CD4-positive, alpha-beta T cell treated with Interleukin-15 for 1 hour (primary cell): ENCODE measurements around the gene LRSAM1.

Source experiments
- DNase-seq: peaks from one replicate; pipeline ENCODE4 v3.0.0-alpha.2; 2020

LRSAM1 gene

DNA sequence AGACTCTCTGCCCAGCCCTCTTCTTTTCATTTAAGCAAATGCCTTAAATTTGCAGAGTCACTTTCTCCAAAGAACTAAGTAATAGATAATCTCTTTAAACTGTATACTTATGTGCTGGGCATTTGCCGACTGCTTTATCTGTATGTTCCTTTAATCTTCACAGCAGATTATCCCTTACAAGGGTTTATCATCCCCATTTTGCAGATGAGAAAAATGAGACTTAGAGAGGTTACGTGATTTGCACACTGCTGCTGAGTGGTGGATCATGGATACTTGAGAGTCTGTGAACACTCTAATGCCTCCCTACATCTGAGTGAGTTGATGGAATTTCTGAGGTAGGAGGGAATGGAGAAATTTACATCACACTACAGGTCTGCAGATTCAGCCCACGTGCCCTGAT lies 23.0 kb upstream of the LRSAM1 start:
- no peak for DNase-seq

- no peak for DNase-seq
Measured at GRCh38 chr9:127430415-127430814, 20.9 kb upstream of the LRSAM1 start.

GRCh38 chr9:127437497-127438264 lies 13.6 kb upstream of the LRSAM1 start:
- DNase-seq = peak; percentile 31

DNA sequence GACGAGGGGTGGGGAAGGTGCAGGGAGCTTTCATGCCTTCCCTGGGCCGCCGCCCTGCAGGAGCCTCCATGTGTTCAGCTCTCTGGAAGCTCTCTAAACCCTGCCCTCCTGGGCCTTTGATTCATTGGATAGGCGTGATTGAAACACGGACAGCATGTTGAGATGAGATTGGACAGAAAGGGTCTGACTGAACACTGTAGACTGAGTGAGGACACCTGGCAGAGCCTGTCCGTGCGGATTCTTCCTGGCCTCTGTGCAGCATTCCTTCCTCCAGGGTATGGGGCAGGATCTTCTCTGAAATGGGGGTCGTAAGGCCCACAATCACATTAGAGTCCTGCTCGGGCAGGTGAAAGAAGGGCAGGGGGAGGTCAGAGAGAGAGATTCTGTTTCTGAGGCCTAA lies 12.9 kb upstream of the LRSAM1 start:
- no peak for DNase-seq

DNA sequence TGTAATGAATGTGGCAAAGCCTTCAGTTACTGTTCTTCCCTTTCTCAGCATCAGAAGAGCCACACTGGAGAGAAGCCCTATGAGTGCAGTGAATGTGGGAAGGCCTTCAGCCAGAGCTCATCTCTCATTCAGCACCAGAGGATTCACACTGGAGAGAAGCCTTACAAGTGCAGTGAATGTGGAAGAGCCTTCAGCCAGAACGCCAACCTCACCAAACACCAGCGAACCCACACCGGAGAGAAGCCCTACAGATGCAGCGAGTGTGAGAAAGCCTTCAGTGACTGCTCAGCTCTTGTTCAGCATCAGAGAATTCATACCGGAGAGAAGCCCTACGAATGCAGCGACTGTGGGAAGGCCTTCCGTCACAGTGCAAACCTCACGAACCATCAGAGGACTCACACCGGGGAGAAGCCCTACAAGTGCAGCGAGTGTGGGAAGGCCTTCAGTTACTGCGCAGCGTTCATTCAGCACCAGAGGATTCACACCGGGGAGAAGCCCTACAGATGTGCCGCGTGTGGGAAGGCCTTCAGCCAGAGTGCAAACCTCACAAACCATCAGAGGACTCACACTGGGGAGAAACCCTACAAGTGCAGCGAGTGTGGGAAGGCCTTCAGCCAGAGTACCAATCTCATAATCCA lies 6.9 kb upstream of the LRSAM1 start:
- DNase-seq = no peak

DNA sequence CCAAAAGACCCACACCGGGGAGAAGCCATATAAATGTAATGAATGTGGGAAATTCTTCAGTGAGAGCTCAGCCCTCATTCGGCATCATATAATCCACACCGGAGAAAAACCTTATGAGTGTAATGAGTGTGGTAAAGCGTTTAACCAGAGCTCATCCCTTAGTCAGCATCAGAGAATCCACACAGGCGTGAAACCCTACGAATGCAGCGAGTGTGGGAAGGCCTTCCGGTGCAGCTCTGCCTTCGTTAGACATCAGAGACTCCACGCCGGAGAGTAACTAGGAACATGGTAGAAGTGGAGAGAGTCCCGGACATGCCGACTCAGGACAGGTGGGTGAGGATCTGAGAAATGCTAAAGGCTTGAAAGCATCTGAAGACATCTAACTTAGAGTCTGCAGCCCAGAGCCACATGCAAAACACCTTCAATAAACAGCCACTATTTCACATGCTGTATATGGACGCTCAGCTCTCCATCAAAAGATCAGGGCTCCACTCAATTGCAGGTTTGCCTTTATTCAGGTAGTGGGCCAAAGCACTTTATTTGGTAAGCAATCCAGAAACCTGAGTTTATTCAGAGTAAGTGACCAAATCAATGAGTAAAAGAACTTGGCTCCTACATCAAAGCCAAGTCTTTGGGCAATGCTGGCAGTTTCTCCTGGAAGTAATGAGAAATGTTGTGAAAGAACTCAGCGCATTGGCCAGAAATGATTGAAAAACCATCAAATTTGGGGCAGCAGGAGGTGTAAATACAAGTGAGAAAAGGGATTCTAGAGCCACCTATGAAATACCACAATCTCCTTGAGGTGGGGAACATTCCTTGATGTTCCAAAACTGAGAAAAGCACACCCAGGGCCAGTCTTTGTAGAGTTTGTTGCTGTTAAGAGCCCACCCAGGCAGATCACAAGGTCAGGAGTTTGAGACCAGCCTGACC lies 6.1 kb upstream of the LRSAM1 start:
- DNase-seq = no peak

DNA sequence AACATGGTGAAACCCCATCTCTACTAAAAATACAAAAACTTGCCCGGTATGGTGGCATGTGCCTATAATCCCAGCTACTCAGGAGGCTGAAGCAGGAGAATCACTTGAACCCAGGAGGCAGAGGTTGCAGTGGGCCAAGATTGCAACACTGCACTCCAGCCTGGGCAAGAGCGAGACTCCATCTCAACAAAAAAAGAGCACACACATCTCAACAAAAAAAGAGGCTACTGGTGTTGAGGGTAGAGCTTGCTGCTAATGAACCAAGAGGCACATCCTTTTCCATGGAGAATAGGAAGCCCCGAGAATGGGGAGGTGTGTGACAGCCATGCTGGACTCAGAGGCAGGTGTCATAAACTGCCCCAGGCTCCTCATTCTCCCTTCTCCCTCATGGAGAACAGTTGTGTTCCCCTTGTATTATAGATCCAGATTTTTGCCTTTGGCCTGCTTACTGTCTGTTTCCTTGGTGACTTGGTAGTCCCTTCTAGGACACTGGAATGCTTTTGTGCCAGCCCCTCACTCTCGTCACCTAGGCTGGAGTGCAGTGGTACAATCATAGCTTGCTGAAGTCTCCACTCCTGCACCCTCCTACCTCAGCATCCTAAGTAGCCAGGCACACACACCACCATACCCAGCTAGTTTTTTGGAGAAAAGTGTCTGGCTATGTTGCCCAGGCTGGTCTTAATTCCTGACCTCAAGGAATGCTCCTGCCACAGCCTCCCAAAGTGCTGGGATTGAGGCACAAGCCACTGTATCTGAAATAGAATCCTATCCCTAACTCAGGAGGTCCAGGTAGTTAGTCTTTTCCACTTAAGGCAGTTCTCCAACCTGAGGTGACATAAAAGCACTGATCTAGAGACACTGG lies 5.2 kb upstream of the LRSAM1 start:
- DNase-seq = no peak

DNA sequence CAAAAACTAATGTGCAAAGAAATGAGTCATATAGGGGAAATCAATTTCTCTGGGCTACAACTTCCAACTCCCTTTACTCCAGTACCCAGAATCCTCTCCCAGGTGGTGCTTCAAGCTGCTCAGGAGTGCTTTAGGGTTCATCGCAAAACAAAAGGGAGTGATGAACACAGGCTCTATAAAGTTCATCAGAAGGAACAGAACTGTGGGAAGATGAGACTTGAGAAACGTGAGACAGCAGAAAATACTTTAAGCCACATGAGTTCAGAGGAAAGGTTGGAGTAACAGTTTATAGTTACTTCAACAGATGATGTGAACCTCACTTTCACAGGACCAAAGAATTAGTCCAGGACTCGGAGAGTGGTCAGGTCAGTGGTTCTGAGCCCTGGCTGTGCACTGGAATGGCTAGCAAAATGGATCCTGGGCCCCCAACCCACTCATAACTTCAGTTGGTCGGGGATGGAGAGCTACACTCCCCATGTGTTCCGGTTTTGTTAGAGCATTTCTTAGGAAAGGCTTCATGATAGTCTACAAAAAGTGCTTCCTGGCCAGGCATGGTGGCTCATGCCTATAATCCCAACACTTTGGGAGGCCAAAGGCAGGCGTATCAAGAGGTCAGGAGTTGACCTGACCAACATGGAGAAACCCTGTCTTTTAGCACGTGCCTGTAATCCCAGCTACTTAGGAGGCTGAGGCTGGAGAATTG lies 4.4 kb upstream of the LRSAM1 start:
- no peak for DNase-seq

GRCh38 chr9:127447416-127448111 lies 3.7 kb upstream of the LRSAM1 start:
- DNase-seq = no peak

GRCh38 chr9:127448112-127448805 lies 3.1 kb upstream of the LRSAM1 start:
- no peak for DNase-seq

DNA sequence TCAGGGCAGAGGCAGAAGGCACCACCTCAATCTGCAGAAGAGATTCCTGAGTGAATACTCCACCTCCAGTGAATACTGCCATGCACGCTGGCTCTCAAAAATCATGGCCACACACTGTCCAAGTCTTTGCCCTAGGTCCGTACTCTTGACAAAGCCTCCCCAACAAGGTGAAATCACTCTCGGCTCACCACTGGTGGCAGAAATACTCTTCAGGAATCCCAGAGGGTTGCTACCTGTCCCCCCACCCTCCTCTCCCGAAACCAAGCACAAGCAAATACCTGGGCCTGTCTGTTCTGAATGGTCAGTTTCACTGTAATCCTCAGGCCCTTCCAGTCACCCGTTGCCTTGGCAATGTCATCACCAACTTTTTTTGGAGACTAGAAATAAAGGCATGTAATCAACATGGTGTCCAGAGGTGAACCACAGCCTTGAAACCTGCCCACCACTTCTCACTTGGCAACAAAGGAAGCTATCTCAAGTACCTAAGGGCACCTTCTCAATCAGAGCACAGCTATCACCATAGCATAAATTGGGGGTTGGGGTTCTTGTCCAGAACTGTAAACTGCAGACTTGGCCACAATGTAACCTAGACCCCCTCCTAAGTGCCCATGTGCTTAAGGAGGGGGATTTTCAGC lies 1.9 kb upstream of the LRSAM1 start:
- DNase-seq = no peak

- no peak for DNase-seq
Measured at GRCh38 chr9:127450243-127450760, 1.0 kb upstream of the LRSAM1 start.

GRCh38 chr9:127451608-127451857 lies 223 bp downstream of the LRSAM1 start:
- DNase-seq = no peak

DNA sequence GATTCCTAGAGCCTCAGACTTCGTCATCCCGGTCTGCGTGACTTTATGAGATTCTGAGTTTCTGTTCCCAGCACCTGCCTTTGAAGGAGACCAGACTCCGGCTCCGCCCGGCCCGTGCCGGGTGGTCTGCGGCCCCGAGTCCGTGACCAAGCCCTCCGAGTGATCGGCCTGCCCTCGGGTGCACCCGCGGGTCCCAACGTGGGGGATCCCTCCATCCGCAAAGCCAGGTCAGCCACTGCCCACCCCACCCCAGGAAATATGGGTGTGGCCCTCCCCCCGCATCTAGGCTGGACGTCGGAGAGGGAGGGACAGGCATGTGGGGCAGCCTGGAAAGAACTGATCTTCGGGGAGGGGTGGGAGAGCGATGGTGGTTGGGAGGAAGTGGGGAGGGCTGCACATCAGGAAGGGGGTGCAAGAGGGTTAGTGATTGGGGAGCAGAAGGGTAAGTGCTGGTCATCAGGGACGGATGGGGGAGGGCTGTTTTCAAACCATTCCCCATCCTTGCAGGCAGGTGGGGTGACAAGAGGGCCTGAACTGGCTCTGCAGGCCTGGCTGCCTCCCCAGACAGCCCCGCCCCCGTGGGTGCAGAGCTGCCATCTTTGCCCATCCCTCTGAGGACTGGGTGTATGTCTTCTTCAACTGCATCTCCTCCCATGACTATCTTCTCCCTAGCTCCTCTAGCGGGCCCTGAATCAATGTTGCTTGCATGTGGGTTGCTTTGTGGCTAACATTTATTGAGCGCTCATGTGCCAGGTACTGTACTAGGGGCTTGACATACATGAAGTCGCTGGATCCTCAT lies 747 bp downstream of the LRSAM1 start:
- DNase-seq = peak; percentile 44

DNA sequence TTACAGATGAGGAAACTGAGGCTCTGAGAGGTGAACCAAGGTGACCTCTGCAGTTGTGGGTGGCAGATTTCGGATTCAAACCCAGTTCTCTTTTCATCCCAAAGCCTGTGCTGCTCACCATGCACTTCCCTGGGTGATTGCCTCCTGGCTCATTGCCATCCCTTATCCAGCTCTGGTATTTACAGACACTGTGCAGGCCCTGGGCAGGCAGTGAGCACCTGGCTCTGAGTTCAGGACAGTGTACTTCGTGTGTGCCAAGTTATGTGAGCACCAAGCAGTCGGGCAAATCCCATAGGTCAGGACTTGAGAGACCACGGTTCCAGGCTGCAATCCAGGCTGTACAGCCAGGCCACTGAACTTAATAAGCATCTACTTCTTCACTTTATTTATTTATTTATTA lies 1.4 kb downstream of the LRSAM1 start:
- DNase-seq = no peak

- peak; percentile 26 for DNase-seq
Measured at GRCh38 chr9:127455324-127455992, 4.1 kb downstream of the LRSAM1 start.

GRCh38 chr9:127457191-127457878 lies 6.0 kb downstream of the LRSAM1 start:
- DNase-seq = no peak

DNA sequence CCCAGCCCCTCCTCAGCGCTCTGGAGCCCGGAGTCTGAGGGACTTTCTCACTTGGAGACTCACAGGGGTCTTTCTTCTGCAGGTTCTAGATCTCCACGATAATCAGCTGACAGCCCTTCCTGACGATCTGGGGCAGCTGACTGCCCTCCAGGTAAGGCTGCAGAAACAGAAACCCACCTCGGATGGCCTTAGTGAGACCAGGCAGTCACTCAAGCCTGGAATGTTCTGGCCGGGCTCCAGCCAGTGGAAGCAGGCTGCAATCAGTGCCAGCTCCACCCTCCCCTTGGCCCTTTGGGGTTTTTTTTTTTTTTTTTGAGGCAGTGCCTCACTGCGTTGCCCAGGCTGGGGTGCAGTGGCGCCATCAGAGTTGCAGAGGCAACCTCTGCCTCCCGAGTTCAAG lies 7.6 kb downstream of the LRSAM1 start:
- DNase-seq = no peak
